DOHH2 (cell line): ENCODE results near the gene SLC4A2.

Source experiments
- CTCF ChIP-seq: fragments of 200-600 bp; sonication (generic); IDR thresholded peaks from one replicate; pipeline ENCODE4 v1.5.1; 2014; ENCODE audit warnings: antibody characterized with exemption, mild to moderate bottlenecking, low read depth, low read length; ENCODE audit not compliant: poor library complexity, severe bottlenecking
- EZH2phosphoT487 ChIP-seq: fragments of 200-600 bp; sonication (generic); IDR thresholded peaks from 2 replicates; pipeline ENCODE4 v1.6.1; 2017; ENCODE audit warnings: borderline replicate concordance, mild to moderate bottlenecking, antibody characterized with exemption, low read length, moderate library complexity, mixed read lengths

DNA sequence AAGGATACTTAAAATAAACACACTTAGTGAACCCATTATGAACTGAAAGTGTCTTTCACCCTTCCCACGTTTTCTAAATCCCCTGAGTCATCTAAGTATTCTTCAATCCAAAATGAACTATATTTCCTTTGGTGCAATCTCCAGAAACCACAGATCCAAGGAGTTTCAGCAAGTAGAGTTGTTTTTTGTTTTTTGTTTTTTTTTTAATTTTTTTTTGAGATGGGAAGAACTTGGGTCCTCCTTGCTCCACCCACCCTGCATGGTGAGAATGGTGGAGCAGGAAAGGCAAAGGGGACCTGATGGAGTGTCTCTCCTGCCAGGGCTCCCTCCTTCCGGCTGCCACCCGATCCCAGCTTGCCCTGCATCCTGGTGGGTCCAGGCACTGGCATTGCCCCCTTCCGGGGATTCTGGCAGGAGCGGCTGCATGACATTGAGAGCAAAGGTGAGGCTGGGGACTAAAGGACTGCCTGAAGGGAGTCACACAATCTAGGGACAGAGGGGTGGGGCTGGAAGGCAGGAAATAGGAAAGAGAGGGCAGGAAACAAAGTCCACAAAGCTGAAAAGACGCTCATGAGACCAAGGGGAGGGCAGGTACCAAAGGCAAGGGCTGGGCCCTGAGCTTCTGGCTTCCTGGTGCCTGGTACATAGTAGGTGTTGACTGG is 47.2 kb upstream of the SLC4A2 start:
- TF ChIP-seq CTCF (no peak), EZH2phosphoT487 (no peak)
